DOHH2 (cell line): ENCODE data around the gene B3GALT6.
"Not testable (repeated sequence)": the region's sequence is repeated elsewhere in the genome, so short reads cannot be mapped to it uniquely, and the experiment has no call there.

ENCODE experiments used
- EZH2phosphoT487 ChIP-seq: fragments of 200-600 bp; sonication (generic); IDR thresholded peaks from 2 replicates; pipeline ENCODE4 v1.6.1; 2017; ENCODE audit warnings: borderline replicate concordance, mild to moderate bottlenecking, antibody characterized with exemption, low read length, moderate library complexity, mixed read lengths
- TF ChIP-seq, protein P1 (sequence below): fragments of 200-600 bp; sonication (generic); IDR thresholded peaks from one replicate; pipeline ENCODE4 v1.5.1; 2014; ENCODE audit warnings: antibody characterized with exemption, mild to moderate bottlenecking, low read depth, low read length; ENCODE audit not compliant: poor library complexity, severe bottlenecking

DNA sequence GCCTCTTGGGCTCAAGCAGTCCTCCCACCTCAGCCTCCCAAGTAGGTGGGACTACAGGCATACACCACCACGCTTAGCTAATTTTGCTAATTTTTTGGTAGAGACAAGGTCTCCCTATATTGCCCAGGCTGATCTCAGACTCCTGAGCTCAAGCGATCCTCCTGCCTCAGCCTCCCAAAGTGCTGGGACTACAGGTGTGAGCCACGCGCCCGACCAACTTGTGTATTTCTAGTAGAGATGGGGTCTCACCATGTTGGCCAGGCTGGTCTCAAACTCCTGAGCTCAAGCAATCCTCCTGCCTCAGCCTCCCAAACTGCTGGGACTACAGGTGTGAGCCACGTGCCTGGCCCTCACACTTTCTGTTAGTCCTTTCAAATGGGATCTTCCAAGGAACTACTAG lies 36.3 kb upstream of the B3GALT6 start:
- TF ChIP-seq, protein P1, sequence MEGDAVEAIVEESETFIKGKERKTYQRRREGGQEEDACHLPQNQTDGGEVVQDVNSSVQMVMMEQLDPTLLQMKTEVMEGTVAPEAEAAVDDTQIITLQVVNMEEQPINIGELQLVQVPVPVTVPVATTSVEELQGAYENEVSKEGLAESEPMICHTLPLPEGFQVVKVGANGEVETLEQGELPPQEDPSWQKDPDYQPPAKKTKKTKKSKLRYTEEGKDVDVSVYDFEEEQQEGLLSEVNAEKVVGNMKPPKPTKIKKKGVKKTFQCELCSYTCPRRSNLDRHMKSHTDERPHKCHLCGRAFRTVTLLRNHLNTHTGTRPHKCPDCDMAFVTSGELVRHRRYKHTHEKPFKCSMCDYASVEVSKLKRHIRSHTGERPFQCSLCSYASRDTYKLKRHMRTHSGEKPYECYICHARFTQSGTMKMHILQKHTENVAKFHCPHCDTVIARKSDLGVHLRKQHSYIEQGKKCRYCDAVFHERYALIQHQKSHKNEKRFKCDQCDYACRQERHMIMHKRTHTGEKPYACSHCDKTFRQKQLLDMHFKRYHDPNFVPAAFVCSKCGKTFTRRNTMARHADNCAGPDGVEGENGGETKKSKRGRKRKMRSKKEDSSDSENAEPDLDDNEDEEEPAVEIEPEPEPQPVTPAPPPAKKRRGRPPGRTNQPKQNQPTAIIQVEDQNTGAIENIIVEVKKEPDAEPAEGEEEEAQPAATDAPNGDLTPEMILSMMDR: not testable (repeated sequence)
- not testable (repeated sequence) for TF ChIP-seq EZH2phosphoT487
